OCI-M2 (cell line): ENCODE data around the gene UBALD1.
"Not testable (repeated sequence)": the region's sequence is repeated elsewhere in the genome, so short reads cannot be mapped to it uniquely, and the experiment has no call there.

Experiments used
- DNase-seq: peaks from one replicate; lab custom pipeline; 2025; ENCODE audit not compliant: unreplicated experiment; lab: John Stamatoyannopoulos, UW

UBALD1 gene

DNA sequence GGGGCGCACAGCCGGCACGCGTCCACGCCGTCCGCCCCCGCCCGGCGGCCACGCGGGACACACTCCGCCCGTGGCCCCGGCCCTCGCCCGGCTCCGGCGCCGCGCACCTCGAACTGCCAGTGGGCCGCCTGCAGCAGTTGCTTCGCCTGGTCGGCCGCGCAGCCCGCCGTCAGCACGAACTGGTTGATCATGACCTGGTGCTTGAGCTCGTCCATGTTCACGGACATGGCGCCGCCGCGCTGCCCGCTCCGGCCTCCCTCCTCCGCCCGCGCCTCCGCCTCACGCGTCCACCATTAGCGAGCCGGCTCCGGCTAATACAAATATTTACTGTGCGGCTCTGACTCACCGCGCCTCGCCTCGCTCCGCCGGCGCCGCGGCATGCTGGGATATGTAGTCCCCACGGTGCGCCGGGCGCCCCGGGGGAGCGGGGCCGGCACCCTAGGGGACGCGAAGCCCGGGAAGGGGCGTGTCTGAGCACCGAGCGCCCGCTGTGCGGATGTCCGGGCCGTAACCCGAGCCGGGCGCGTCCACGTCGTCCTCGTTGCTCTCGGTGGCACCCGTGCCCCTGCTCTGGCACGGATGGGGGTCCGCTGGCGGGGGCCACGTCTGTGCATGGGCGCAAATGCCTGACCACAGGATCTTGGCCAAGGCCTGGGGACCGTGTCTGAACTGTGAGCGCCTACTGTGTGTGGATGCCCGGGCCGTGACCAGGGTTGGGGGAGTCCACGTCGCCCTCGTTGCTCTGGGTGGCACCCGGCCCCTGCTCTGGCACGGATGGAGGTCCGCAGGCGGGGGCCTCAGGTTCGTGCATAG lies at the start of gene UBALD1:
TSS of gene UBALD1 (minus strand) at position 318 of the 813 bp plus-strand sequence. CDS start at position 227, 91 bp downstream.
- no peak for DNase-seq

DNA sequence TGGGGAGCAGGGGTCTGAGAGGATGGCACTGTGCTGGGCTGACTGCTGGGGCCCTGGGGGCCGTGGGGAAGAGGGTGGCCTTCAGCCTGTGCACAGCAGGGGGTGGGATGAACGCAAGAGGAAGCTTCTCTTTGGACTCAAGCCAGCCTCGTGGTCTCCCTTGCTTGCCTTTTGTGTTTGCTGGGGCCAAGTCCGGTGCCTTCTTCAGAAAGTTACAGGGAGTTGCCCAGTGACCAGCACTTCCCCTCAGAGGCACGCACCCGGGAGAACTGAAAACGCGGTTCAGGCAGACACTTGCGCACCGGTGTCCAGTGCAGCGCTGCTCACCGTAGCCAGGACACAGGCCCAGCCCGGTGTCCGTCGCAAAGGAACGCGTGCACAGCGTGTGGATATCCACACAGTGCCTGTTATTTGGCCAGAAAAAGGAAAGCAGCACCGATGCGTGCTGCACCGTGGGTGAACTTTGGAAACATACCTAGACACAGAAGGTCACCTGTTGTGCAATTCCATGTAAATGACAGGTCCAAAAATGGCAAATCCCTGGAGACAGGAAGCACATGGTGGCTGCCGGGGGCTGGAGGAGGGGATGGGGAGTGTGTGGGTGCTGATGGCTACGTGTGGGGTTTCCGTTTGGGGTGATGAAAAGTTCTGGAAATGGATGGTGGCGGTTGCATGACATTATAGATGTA lies 49.2 kb upstream of the UBALD1 start:
- no peak for DNase-seq

DNA sequence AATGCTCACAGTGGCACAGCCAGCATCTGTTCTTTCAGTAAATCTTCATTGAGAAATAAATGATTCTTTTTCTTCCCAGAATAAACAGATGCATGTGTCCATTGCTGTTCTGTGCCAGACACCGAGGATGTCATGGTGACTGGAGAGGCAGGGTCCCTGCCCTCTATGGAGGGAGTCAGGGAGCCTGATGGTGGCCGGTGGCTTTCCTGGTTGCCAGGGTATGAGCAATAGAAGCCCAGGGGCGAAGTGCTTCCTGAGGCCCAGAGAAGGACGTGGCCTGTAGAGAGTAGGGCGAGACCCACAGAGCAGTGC lies 48.7 kb upstream of the UBALD1 start:
- DNase-seq = no peak

DNA sequence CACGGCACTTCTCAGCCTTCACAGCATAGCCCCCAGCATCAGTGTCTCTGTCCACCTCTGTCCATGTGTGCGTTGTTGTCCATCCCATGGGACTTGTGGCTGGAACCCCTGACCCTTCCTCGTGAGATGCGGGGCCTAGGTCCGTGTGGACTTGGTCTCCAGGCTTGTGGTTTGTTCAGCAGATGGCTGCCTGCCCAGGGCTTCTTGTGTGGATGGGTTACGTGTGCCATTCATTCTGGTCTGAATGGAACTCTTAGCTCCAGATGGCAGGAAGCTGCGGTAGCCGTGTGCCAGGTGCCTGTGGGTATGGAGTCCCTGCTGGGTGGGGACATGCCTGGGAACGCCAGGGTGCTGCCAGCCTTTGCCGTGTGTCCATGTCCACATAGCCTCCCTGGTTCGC lies 47.0 kb upstream of the UBALD1 start:
- DNase-seq = no peak

DNA sequence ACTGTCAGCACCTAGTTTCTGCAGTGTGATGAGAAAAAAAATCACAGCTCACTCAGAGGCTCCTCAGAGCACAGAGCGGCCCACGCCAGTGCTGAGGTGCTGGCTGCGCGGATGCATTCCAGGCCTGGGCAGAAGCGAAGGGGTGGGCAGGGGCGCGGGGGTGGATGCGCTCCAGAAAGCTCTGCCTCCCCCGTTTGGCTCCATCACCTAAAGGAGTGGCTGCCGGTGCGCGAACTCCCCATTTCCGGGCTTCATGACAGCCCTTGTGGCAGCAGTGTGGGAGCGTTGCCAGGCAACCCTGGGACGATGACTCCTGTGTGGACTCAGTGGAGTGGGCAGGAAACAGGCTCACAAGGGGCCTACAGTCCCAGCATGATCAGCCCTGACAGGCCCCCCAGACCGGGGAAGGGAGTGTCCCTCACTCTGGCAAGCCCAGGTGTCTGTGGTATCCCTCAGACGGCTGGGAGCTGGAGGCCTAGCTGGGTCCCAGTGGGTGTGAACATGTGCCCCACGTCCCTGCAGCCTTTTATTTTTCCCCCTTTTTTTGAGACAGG lies 45.8 kb upstream of the UBALD1 start:
- DNase-seq = no peak

DNA sequence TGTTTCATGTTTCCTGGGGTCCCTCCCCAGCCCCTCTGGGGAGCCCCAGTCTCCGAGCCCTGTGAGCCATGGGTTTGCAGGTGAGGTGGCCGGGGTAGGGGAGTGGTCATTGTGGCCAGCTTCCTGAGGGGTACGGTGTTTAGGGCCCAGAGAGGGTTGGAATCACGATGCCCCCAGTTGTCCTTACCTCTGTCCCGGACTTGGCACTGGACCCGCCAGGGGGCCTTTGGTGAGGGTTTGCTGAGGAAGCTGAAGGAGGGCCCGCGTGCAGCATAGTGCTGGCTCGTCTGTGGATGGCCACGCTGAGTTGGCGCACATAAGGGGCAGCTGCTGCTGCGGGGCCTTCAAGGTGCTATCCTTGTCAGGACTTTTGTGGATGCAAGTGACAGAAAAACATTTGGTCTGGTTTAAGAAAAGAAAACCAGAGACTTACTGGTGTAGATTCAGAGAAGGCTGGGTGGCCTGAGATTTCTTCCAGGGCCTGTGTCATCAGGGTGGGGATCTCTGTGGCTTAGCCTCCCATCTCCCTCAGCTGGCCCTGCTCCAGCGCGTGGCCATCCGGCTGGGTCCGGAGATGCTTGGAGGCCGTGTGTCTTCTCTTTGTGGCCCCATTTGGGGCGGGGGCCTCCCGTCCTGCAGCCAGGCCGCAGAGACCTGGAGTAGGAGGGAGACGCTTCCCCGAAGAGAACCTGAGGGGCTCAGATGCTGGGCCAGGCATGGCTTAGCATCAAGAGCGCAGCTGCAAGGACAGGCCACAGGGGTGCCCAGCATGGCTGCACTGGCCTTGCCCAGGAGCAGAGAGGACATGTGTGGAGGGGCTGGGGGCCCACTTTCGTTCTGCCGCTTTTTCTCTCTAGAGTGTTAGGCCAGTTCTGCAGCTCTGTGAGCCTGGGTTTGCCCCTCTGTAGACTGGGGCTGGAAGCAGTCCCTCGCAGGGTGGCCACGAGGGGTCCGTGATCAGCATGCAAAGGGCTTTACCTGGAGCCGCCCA lies 45.0 kb upstream of the UBALD1 start:
- no peak for DNase-seq

DNA sequence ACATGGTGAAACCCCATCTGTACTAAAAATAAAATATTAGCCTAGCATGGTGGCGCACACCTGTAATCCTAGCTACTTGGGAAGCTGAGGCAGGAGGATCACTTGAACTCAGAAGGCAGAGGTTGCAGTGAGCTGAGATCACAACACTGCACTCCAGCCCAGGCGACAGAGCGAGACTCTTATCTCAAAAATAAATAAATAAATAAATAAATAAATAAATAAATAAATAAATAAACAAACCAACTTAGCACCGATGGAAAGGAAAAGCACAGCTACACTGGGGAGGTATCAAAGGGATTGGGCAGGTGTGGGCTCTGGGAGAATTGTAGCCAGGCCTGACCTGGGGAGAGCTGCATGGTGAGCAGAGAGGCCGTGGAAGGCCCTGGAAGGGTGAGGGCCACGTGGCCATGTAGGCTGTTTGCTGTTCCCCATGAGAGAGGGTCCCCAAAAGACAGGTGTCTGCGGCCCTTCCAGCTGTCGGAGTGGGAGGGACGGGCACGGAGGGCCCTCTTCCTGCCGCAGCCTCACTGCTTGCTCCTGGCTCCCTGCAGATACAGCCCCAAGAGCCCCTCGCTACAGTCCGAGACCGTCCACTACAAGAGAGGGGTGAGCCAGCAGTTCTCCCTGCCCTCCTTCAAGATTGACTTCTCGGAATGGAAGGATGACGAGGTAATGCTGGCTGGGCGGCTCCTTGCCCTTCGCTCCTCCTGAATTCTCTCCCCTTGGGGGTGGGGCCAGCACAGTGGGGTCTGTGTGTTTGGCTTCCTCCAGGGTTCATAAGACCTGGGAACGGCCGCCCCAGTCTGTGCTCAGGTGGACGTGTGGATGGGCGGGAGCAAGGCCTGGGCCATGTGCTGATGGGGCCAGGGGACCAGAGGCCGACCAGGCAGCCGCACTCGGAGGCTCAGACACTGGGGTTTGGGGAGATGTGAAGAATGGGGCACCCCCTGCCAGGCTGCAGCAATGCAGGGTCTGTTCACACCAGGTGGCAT lies 42.3 kb upstream of the UBALD1 start:
- DNase-seq = no peak

DNA sequence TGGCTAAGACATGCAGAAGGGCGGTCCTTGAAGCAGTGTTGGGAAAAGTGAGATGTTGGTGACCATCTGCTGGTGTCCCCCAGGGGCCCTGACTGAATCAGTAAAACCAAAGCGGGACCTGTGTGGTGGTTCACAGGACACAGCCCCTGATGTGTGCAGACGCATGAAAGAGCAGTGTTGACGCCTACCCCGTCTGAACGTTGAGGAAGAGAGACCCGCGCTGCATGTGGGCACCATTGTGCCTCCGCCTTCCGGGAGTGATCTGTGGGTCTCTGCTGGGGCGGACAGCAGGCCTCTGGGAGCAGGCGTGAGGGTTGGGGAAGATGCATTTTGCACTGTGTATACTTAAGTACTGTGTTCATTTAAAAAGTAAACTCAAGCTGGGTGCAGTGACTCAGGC lies 41.5 kb upstream of the UBALD1 start:
- DNase-seq = no peak

DNA sequence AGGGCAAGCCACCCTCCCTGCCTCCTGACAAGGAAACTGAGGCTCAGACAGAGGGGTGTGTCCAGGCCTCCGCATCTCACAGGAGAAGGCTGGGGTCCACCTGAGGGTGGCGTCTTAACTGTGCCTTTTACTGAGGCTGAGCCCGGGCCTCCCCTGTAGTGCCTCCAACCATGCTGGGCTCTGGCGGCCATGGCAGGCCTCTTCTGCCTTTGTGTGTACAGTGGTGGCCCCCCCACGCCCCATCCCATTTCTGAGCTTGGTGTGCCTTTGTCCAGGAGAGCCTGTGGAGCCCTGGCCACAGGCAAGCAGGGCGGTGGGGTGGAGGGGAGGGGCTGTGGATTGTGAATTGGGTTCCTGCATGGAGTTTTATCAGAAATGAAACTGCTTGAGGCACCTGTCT lies 41.1 kb upstream of the UBALD1 start:
- no peak for DNase-seq

DNA sequence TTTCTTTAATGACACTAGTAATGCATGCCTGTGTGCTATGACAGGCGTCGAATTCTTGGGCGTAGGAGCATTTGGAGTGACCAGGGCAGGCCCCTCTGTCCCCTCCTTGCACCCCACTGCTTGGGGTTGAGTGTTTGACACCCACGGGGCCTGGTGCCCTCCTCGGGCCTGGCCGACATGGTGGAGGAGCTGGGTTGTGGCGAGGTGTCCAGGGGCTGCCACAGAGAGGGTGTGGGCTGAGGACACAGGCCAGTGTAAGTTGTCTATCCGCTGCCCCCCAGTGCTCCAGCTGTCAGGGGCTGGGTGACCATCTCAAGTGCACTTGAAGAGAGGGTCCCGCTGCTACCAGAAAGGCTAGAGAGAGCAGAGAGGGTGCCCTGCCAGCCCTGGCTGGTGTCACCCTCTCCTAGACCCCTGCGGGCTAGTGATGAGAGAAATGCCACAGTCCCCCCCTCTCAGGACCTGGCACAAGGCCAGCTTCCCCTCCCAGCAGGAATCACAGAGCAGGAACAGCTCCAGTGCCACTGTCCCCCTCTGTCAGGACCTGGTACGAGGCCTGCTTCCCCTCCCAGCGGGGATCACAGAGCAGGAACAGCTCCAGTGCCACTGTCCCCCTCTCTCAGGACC lies 40.4 kb upstream of the UBALD1 start:
- DNase-seq = no peak

DNA sequence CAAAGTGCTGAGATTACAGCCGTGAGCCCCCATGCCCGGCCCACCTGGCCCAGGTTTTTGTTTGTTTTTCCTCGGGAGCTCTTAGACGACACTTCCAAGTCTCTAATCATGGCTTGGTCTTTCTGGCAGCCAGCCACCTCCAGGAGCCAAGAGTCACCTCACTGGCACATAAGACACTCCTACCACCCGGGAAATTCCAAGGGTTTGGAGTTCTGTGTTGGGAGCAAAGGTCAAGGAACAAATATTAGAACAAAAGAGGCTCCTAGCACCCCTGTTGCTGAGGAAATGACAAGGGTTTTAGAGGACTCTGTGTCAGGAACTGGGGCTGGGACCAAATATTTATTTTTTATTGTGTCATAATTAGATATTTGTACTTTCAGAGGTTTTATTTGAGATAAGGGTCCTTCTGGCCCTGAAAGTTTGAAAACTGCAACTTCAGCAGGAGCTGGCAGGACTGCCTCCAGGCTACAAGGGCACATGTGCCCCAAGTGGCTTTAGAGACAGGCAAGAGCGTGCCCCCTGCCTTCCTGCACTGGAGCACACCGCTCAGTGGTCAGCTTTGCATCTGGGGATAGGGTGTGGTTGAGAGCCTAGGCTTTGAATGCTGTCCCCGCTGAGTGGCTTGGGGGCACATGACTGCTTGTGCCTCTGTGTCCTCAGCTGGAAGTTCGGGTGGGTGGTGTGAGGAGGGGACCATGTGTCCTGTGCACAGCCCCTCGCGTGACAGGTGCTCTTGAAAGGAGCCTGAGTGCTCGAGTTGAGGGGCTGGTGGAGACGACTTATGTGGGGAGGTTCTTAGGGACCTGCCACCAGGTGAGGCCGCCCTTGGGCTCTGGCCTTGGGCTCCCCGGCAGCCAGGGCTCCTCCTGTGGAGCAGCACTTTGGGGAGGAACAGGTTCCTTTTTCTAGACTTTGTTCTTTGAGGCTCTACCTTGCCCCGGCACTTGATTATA lies 39.6 kb upstream of the UBALD1 start:
- no peak for DNase-seq

DNA sequence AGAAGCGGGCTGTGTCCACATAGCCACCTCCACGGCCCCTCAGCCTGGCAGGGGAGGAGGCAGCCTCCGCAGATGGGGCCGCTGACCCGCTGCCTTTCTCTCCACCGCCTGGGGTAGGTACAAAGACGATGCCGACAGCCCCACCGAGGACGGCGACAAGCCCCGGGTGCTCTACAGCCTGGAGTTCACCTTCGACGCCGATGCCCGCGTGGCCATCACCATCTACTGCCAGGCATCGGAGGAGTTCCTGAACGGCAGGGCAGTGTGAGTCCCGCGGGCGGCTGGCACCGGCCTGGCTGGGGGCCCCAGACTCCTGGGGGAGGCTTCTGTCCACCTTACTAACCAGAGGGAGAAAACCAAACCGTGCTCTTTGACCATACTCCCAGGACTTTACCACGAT lies 37.9 kb upstream of the UBALD1 start:
- no peak for DNase-seq

DNA sequence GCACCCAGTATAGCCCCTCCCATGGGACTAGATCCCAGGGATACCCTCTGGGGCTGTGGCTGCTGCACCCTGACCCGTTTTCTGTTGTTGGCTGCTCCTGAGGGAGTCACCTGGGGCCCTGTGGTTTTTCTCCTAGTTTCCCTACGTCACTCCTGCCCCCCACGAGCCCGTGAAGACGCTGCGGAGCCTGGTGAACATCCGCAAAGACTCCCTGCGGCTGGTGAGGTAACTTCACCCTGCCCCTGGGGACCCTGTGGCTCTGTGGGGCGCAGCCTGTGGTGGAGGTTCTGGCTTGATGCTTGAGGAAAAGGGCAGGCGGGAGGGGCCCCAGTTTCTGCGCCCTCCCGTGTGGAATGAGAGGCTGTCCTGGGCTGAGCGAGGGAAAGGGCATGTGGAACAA lies 37.1 kb upstream of the UBALD1 start:
- DNase-seq = no peak

DNA sequence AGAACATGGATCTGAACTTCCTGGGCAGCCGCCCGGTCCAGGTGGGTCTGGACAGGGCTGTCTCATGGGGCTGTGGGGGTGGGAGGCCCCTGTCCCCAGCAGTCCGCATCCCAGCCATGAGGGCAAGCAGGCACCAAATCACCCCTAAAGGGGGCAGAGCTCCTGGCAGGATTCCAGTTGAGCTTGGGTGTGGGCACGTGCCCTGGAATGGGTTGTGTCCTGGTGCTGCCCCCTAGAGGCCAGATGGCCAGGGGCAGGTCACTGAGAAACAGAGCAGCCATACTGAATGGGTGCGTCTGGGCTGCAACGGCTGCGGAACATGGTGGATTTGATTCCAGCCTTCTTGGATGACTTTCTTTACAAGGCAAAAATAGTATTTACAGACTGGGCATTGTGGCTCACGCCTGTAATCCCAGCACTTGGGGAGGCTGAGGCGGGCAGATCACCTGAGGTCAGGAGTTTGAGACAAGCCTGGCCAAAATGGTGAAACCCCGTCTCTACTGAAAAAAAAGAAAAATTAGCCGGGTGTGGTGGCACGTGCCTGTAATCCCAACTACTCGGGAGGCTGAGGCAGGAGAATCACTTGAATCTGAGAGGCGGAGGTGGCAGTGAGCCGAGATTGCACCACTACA lies 35.9 kb upstream of the UBALD1 start:
- not testable (repeated sequence) for DNase-seq

DNA sequence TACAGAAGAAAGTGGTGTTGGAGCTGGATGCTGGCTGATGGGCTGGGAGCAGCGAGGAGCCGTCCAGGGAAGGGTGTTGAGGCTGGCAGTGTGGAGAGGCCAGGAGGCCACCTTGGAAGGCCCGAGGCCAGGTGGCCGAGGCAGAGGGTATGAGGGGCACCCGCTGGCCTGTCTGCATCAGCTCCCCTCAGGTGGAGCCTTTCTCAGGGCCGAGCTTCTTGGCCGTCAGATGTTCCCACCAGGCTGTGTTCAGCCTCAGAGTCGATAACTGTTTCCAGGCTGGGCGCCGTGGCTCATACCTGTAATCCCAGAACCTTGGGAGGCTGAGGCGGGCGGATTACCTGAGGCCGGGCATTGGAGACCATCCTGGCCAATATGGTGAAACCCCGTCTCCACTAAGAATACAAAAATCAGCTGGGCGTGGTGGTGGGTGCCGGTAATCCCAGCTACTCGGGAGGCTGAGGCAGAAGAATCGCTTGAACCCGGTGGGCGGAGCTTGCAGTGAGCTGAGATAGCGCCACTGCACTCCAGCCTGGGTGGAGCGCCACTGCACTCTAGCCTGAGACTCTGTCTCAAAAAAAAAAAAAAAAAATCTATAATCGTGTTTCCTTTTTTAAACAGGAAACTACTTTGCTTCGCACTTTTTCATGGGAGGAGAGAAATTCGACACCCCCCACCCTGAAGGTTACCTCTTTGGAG lies 35.2 kb upstream of the UBALD1 start:
- no peak for DNase-seq

DNA sequence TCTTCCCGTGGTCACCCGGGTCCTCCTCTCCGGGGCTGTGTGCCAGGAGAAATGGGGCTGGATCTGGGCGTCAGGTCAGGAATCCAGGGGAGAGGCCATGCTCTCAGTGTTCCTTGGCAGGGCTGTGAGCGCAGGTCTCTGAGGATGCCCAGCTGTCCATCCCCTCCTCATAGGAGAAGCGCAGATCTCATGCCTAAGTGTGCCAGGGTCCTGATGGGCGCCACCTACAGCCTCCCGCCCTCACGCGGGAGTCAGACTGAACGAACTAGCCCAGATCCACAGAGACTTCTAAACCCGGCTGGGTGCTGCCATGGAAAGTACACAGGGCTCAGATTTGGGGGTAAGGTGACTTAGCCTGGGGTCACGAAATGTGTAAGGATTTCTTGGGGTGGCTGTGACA lies 34.2 kb upstream of the UBALD1 start:
- DNase-seq = no peak

DNA sequence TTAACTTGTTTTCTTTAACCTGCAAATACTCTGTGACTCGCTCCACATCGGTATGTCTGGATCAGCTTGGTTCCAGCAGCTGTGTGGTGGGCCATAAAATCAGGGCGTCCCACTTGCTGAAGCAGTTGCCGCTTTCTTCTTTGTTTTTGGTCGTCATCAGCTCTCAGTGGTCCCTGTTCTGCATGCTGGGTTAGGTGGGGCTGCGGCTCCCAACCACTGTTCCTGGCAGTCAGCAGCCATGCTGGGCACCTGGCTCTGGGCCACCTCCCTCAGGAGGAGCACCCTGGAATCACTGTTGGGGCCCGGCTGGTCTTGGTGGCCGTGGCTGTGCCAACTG lies 32.9 kb upstream of the UBALD1 start:
- DNase-seq = no peak
